Neural progenitor cell (in vitro differentiated cells): ENCODE measurements around the gene ZBTB5. TPM values are rescaled to one million over a fixed set of nuclear protein-coding genes. Genes with fewer than 3 reads are reported as not detected.
"Not testable (repeated sequence)": the region's sequence is repeated elsewhere in the genome, so short reads cannot be mapped to it uniquely, and the experiment has no call there.

Experiments used
- DNase-seq: peaks from one replicate; pipeline ENCODE4 v3.0.0-alpha.2; 2016; ENCODE audit warnings: low spot score
- H2AFZ ChIP-seq: fragments of 200-600 bp; sonication (generic); replicated peaks from 2 replicates; pipeline ENCODE4 v1.6.1; 2016; ENCODE audit warnings: antibody characterized with exemption
- H3F3A ChIP-seq: fragments of 200-600 bp; sonication (generic); 2 replicates; pipeline ENCODE4 v1.6.1; 2016; ENCODE audit warnings: antibody characterized with exemption, low read depth
- H3K27ac ChIP-seq: fragments of 200-600 bp; sonication (generic); 2 replicates; pipeline ENCODE4 v1.5.1; 2016; ENCODE audit warnings: mild to moderate bottlenecking
- H3K27me3 ChIP-seq: fragments of 200-600 bp; sonication (generic); 2 replicates; pipeline ENCODE4 v1.6.1; 2016; ENCODE audit warnings: mild to moderate bottlenecking, moderate library complexity
- H3K36me3 ChIP-seq: fragments of 200-600 bp; sonication (generic); 2 replicates; pipeline ENCODE4 v1.5.1; 2016
- H3K4me1 ChIP-seq: fragments of 200-600 bp; sonication (generic); 2 replicates; pipeline ENCODE4 v1.6.1; 2016; ENCODE audit warnings: mixed run types
- H3K4me2 ChIP-seq: fragments of 200-600 bp; sonication (generic); 2 replicates; pipeline ENCODE4 v1.6.1; 2016
- H3K4me3 ChIP-seq: fragments of 200-600 bp; sonication (generic); 2 replicates; pipeline ENCODE4 v1.5.1; 2016
- H3K79me2 ChIP-seq: fragments of 200-600 bp; sonication (generic); 2 replicates; pipeline ENCODE4 v1.6.1; 2016; ENCODE audit warnings: low read depth
- H3K9ac ChIP-seq: fragments of 200-600 bp; sonication (generic); 2 replicates; pipeline ENCODE4 v1.6.1; 2016
- H3K9me3 ChIP-seq: fragments of 200-600 bp; sonication (generic); 2 replicates; pipeline ENCODE4 v1.5.1; 2016; ENCODE audit warnings: low read depth
- H4K20me1 ChIP-seq: fragments of 200-600 bp; sonication (generic); 2 replicates; pipeline ENCODE4 v1.6.1; 2016; ENCODE audit warnings: low read depth
- H3K27ac Mint-ChIP-seq: 3 replicates; pipeline ENCODE4 v1.8.0; 2021; ENCODE audit warnings: mixed read lengths
- H3K27me3 Mint-ChIP-seq: 2 replicates; pipeline ENCODE4 v1.8.0; 2022; ENCODE audit warnings: low read depth, mild to moderate bottlenecking, inconsistent platforms, moderate library complexity, mixed read lengths; ENCODE audit not compliant: insufficient read depth
- H3K36me3 Mint-ChIP-seq: 3 replicates; pipeline ENCODE4 v1.8.0; 2021; ENCODE audit warnings: mixed read lengths
- H3K4me1 Mint-ChIP-seq: 3 replicates; pipeline ENCODE4 v1.8.0; 2021; ENCODE audit warnings: mixed read lengths
- H3K4me3 Mint-ChIP-seq: 3 replicates; pipeline ENCODE4 v1.8.0; 2021; ENCODE audit warnings: mild to moderate bottlenecking, moderate library complexity, mixed read lengths
- H3K9me3 Mint-ChIP-seq: 3 replicates; pipeline ENCODE4 v1.8.0; 2020; ENCODE audit warnings: mixed read lengths
- EZH2 ChIP-seq: fragments of 200-600 bp; sonication (generic); IDR thresholded peaks from 2 replicates; pipeline ENCODE4 v1.6.1; 2017; ENCODE audit warnings: antibody characterized with exemption, mild to moderate bottlenecking, moderate library complexity
- EZH2phosphoT487 ChIP-seq: fragments of 200-600 bp; sonication (generic); IDR thresholded peaks from 2 replicates; pipeline ENCODE4 v1.6.1; 2017; ENCODE audit warnings: antibody characterized with exemption
- total RNA-seq: library from RNA; depleted of rRNA; stranded (reverse); fragments of >200 nt; gene quantifications from 2 replicates; pipeline ENCODE4 v1.2.3, GENCODE V29; 2015; ENCODE audit warnings: low replicate concordance
- TF ChIP-seq, protein P1 (sequence below): fragments of 200-600 bp; sonication (generic); IDR thresholded peaks from 2 replicates; pipeline ENCODE4 v1.5.1; 2017; ENCODE audit warnings: antibody characterized with exemption, mild to moderate bottlenecking

Gene ZBTB5
- total RNA-seq, 1 donor from 2014 or later = 24.1 TPM

DNA sequence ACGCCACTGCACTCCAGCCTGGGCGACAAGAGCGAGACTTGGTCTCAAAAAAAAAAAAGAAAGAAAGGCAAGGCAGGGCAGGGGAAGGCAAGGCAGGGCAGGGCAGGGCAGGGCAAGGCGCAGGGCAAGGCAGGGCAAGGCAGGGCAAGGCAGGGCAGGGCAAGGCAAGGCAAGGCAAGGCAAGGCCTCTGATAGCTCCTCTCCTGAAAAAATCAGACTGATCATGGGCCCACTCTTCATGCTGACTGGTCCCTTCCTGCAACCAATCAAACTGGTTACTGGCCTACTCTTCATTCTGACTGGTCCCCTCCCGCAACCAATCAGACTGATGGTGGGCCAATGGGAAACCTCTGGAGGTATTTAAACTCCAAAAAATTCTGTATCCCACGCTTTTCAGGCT, 3.4 kb upstream of the ZBTB5 start:
- H3K4me1 ChIP-seq = peaks cover 24% of the 10 kb centered on the region
- Mint-ChIP-seq H3K4me3 (no peak overlapping the region), H3K27ac (no peak overlapping the region), H3K9me3 (peaks cover 7% of the 10 kb centered on the region), H3K27me3 (peaks cover 13% of the 10 kb centered on the region), H3K36me3 (no peaks in the 10 kb centered on the region), H3K4me1 (peaks cover 27% of the 10 kb centered on the region)
- H2AFZ ChIP-seq = no peak overlapping the region
- H3K27ac ChIP-seq = no peak overlapping the region
- peaks cover 67% of the 10 kb centered on the region for H3F3A ChIP-seq
- peaks cover 9% of the 10 kb centered on the region for H4K20me1 ChIP-seq
- H3K36me3 ChIP-seq = no peaks in the 10 kb centered on the region
- no peaks in the 10 kb centered on the region for H3K9me3 ChIP-seq
- peaks cover 11% of the 10 kb centered on the region for H3K79me2 ChIP-seq
- no peaks in the 10 kb centered on the region for H3K27me3 ChIP-seq
- no peak for DNase-seq
- no peak overlapping the region for H3K4me3 ChIP-seq
- no peak overlapping the region for H3K4me2 ChIP-seq
- no peak for TF ChIP-seq EZH2
- TF ChIP-seq EZH2phosphoT487 = no peak
- TF ChIP-seq, protein P1, sequence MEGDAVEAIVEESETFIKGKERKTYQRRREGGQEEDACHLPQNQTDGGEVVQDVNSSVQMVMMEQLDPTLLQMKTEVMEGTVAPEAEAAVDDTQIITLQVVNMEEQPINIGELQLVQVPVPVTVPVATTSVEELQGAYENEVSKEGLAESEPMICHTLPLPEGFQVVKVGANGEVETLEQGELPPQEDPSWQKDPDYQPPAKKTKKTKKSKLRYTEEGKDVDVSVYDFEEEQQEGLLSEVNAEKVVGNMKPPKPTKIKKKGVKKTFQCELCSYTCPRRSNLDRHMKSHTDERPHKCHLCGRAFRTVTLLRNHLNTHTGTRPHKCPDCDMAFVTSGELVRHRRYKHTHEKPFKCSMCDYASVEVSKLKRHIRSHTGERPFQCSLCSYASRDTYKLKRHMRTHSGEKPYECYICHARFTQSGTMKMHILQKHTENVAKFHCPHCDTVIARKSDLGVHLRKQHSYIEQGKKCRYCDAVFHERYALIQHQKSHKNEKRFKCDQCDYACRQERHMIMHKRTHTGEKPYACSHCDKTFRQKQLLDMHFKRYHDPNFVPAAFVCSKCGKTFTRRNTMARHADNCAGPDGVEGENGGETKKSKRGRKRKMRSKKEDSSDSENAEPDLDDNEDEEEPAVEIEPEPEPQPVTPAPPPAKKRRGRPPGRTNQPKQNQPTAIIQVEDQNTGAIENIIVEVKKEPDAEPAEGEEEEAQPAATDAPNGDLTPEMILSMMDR = no peak
- no peak overlapping the region for H3K9ac ChIP-seq

DNA sequence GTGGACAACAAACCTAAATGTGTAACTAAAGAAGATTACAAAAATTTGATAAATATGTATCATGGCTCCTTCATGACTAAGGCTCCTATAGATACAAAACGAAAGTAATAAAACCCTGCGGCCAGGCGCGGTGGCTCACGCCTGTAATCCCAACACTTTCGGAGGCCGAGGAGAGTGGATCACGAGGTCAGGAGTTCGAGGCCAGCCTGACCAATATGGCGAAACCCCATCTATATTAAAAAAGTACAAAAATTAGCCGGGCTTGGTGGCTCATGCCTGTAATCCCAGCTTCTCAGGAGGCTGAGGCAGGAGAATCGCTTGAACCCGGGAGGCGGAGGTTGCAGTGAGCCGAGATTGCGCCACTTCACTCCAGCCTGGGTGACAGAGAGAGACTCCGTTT, 2.3 kb upstream of the ZBTB5 start:
- not testable (repeated sequence) for H3K36me3 ChIP-seq, H3K4me3 Mint-ChIP-seq, H3K4me3 ChIP-seq, H3K9me3 ChIP-seq, DNase-seq, H3K27ac ChIP-seq, H3K27ac Mint-ChIP-seq, H3K27me3 ChIP-seq, H3K9me3 Mint-ChIP-seq, H3K27me3 Mint-ChIP-seq, H3K36me3 Mint-ChIP-seq, H3K4me2 ChIP-seq, H2AFZ ChIP-seq, H3K9ac ChIP-seq
- H4K20me1 ChIP-seq = peaks cover 20% of the 10 kb centered on the region
- peaks cover 33% of the 10 kb centered on the region for H3K4me1 Mint-ChIP-seq
- peaks cover 31% of the 10 kb centered on the region for H3K4me1 ChIP-seq
- H3K79me2 ChIP-seq = peaks cover 22% of the 10 kb centered on the region
- H3F3A ChIP-seq = peaks cover 56% of the 10 kb centered on the region

DNA sequence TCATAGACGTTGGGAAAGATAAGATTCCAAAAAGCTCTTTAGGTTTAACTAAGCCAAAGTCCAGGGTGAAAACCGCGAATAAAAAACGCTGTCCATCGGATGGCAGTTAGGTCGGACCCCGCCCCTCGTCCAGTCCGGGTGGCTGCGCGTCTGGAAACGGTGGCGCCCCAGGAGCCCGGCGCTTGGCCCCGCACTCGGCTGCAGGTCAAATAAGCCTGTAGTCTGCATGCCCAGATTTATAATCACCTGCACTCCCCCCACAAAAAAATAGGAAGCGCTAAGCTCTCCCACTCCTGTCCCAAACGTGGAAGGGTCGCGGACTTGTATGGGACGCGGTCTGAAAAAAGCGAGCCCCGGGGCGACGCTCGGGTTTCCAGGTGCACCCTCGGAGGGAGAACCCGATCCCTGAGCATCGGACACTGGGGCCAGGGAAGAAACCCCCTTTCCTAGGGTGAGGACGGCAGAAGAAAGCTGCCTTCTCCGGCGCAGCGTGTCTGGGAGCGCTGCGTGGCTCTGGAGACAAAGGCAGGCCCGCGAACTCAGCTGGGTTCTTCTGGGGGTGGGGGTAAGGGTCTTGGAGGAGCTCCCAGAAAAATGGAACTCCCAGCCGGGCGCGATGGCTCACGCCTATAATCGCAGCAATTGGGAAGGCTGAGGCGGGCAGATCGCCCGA, 923 bp upstream of the ZBTB5 start:
- Mint-ChIP-seq H3K4me3 (peak overlapping the region; percentile 95), H3K4me1 (peaks cover 27% of the 10 kb centered on the region), H3K9me3 (no peaks in the 10 kb centered on the region), H3K27me3 (peaks cover 5% of the 10 kb centered on the region), H3K27ac (peak overlapping the region; percentile 99), H3K36me3 (peaks cover 10% of the 10 kb centered on the region)
- Histone ChIP-seq H3K9me3 (no peaks in the 10 kb centered on the region), H3F3A (peaks cover 42% of the 10 kb centered on the region), H3K79me2 (peaks cover 36% of the 10 kb centered on the region), H3K4me2 (peak overlapping the region; percentile 70), H3K36me3 (no peaks in the 10 kb centered on the region), H3K27me3 (no peaks in the 10 kb centered on the region), H3K4me3 (peak overlapping the region; percentile 90), H3K4me1 (peaks cover 25% of the 10 kb centered on the region), H4K20me1 (peaks cover 31% of the 10 kb centered on the region), H2AFZ (peak overlapping the region; percentile 35), H3K27ac (peak overlapping the region; percentile 95), H3K9ac (peak overlapping the region; percentile 49)
- TF ChIP-seq EZH2phosphoT487 = no peak
- no peak for TF ChIP-seq EZH2
- TF ChIP-seq, protein P1 = no peak
- DNase-seq = peak; percentile 91
